ENCODE data around the gene TMEM183A.

DNA sequence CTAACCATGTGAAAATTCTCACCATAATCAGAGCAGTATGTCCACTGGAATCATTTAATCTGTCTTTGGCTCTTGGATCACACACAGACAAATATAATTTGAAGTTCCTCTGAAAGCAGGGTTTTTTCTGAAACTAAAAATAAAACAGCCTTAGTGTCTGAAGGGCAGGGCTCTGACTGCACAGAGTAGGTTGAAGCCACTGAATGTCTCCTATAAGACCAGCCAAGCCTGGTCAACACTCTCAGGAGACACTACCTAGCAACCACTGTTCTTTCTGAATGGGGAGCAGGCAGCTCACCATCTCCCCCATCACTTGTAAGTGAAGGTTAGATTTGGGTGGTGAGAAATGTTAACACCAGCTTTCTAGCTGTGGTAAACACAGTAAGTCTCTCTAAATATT is 16.1 kb upstream of the TMEM183A start:
- TF ChIP-seq, protein P1, sequence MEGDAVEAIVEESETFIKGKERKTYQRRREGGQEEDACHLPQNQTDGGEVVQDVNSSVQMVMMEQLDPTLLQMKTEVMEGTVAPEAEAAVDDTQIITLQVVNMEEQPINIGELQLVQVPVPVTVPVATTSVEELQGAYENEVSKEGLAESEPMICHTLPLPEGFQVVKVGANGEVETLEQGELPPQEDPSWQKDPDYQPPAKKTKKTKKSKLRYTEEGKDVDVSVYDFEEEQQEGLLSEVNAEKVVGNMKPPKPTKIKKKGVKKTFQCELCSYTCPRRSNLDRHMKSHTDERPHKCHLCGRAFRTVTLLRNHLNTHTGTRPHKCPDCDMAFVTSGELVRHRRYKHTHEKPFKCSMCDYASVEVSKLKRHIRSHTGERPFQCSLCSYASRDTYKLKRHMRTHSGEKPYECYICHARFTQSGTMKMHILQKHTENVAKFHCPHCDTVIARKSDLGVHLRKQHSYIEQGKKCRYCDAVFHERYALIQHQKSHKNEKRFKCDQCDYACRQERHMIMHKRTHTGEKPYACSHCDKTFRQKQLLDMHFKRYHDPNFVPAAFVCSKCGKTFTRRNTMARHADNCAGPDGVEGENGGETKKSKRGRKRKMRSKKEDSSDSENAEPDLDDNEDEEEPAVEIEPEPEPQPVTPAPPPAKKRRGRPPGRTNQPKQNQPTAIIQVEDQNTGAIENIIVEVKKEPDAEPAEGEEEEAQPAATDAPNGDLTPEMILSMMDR (IDR thresholded peaks at IDR 0.05): no peak
- TF ChIP-seq POLR2A (IDR thresholded peaks at IDR 0.05): no peak
- TF ChIP-seq POLR2AphosphoS5 (IDR thresholded peaks at IDR 0.05): no peak
